HG02763 (cell line): ENCODE results near the gene RNASE9.
"Not testable (repeated sequence)": the region's sequence is repeated elsewhere in the genome, so short reads cannot be mapped to it uniquely, and the experiment has no call there.

ENCODE experiments used
- ATAC-seq: cut with Tn5 transposase; IDR thresholded peaks from one replicate; pipeline ENCODE4 v1.9.1; 2021; ENCODE audit warnings: mild to moderate bottlenecking, moderate library complexity; ENCODE audit not compliant: unreplicated experiment

The RNASE9 gene

GRCh38 chr14:20524027-20524426, 36.8 kb downstream of the RNASE9 start:
- no peak for ATAC-seq

GRCh38 chr14:20522332-20522731, 38.5 kb downstream of the RNASE9 start:
- no peak for ATAC-seq

GRCh38 chr14:20516921-20517320, 43.9 kb downstream of the RNASE9 start:
- no peak for ATAC-seq

DNA sequence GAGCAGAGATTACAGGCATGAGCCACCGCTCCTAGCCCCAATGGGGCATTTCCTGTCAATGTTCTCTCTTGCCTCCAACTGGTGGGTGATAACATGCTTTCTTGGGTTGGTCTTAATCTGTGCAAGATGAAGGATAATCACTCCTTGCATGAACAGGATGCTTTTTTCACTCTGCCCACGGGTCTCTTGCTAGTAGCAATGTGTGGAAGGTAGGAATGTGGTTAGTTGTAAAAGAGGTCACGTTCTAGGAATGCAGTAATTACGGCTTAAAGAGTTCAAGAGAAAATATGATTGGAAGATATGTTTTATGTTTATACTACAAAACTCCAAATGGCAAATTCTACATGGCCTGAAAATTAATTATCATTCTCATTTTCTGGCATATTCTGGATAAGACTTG, 45.0 kb downstream of the RNASE9 start:
- ATAC-seq, result no peak

DNA sequence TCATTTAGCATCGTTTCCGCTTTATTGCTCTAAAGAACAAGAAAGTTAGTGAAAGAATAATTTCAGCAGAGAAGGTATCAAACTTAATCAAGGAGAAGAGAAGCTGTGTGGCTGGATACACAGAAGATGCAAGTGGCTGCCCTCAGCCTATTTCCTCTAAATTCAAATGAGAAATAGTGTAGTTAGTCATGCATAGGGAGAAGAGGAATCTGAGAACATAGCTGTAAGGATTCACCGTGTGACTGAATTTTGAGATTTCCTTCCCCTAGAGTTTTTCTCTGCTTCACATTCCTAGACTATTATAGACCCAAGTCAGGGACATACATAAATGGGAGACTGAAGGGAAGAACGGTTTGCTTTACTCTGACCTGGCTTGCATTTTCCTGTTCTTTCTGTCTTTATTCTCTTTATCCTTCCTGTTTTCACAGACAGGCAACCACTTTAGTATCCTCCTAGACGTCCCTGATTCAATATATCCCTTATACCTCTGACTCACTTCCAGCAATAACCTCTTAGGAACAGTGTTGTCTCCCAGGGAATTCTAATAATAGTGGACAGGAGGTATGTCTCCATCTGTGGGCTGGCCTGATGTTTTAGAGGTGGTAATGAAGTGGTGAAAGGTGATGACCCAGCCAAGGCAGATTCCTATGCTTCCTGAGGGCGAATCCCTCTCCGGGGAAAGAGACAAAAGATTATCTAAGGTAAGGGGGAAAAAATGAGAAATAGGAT, 48.5 kb downstream of the RNASE9 start:
- no peak for ATAC-seq

GRCh38 chr14:20508367-20508766, 52.5 kb downstream of the RNASE9 start:
- ATAC-seq, result no peak

- not testable (repeated sequence) for ATAC-seq
These were observed 53.3 kb downstream of the RNASE9 start for GRCh38 chr14:20507537-20507936.

- ATAC-seq, result not testable (repeated sequence)
These were observed 54.1 kb downstream of the RNASE9 start for GRCh38 chr14:20506752-20507151.

- not testable (repeated sequence) for ATAC-seq
These were observed 54.6 kb downstream of the RNASE9 start for GRCh38 chr14:20506276-20506675.
